Measurements from ENCODE around the gene PEX19. TPM values are rescaled to one million over a fixed set of nuclear protein-coding genes. Genes with fewer than 3 reads are reported as not detected.
A peak's percentile ranks its signal among the peaks of the same experiment; 100 is the strongest.

PEX19 gene
- total RNA-seq, 6 donors from 2014 or later, result 28.3 to 69.1 (median 40.6) TPM

DNA sequence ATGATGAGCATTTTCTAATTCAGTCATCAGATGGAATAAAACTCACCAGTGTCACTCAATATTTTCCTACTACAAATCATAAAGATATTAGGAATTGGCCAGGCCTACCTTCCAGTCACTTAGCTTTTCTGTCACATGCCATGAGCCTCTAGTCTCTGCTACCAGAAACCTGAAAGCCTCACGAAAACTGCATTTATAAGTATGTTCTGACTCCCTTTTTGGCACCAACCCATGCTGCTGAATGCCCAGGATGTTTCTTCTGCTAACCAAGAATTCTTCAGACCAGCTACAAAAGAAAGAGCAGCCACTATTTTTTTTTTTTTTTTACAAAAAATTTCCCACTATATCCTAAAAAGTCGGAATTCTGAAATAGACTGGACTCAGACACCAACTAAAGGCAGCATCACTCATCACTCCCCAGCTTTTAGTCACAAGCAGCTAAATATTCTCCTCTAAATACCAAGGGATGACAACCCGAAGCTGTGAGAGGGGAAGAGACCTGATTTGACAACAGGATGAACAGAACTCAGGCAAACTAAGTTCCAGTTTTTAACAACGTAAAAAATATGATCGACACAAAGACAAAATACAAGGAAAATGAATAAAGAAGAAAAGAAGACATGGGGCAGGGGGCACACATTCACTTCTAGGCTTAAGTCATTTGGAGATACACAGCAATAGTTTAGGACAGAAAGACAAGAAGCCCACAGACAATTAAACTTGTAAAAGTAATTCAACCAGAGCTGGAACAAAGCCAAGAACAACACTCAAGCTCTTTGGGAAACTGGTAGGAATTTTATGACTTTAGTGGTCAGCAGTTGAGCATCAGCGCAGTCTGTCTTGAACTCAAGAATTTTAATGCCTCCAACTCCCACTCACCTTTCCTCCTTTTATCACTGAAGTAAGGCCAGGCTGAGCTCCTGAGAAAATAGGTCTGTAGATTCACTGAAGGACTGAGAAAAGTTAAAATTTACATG, 24.2 kb downstream of the PEX19 start:
- no peaks in the 10 kb centered on the region for H3K9me3 ChIP-seq
- no peak for DNase-seq
- peak overlapping the region in 3 of 4 donors; percentile 58 to 96 (median 83) for H3K4me3 ChIP-seq
- 38 to 41% methylated on average over 6 of the region's 6 CpGs for WGBS, 2 donors
- H3K27ac ChIP-seq, result peak overlapping the region; percentile 90 to 100 (median 98)
- no peaks in the 10 kb centered on the region for H3K36me3 ChIP-seq
- no peak for ATAC-seq (ENCODE audit: low FRiP score in 2 of 2)
- no peaks in the 10 kb centered on the region for H3K27me3 ChIP-seq
- TF ChIP-seq EP300 (IDR thresholded peaks at IDR 0.05), result no peak
- TF ChIP-seq POLR2AphosphoS5 (IDR thresholded peaks at IDR 0.05), result no peak
- TF ChIP-seq POLR2A (IDR thresholded peaks at IDR 0.05), result no peak
- TF ChIP-seq, protein P1, sequence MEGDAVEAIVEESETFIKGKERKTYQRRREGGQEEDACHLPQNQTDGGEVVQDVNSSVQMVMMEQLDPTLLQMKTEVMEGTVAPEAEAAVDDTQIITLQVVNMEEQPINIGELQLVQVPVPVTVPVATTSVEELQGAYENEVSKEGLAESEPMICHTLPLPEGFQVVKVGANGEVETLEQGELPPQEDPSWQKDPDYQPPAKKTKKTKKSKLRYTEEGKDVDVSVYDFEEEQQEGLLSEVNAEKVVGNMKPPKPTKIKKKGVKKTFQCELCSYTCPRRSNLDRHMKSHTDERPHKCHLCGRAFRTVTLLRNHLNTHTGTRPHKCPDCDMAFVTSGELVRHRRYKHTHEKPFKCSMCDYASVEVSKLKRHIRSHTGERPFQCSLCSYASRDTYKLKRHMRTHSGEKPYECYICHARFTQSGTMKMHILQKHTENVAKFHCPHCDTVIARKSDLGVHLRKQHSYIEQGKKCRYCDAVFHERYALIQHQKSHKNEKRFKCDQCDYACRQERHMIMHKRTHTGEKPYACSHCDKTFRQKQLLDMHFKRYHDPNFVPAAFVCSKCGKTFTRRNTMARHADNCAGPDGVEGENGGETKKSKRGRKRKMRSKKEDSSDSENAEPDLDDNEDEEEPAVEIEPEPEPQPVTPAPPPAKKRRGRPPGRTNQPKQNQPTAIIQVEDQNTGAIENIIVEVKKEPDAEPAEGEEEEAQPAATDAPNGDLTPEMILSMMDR (IDR thresholded peaks at IDR 0.05), result no peak
- H3K4me1 ChIP-seq, result peaks cover 36 to 51% (median 44%) of the 10 kb centered on the region in 4 donors

DNA sequence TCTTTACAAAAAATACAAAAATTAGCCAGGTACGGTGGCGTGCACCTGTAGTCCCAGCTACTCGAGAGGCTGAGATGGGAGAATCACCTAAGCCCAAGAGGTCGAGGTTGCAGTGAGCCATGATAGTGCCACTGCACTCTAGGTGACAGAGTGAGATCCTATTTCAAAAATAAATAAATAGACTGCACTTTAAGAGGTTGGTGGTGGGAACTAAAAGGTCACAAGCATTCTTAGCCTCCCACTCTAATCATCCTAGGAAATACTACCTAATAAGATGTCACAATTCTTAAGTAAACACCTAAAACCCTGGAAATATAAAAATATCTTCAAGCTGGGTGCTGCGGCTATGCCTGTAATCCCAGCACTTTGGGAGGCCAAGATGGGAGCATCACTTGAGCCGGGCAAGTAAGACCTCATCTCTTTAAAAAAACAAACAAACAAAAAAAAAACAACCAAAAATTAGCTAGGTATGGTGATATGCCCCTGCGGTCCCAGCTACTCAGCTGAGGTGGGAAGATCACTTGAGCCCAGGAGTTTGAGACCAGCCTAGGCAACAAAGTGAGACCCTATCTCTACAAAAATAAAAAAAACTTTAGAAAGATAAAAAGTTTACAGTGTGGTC, 26.6 kb downstream of the PEX19 start:
- no peak overlapping the region for H3K27ac ChIP-seq
- DNase-seq (no peak), ATAC-seq (ENCODE audit: low FRiP score in 2 of 2) (no peak)
- 85 to 89% methylated on average over 7 of the region's 7 CpGs for WGBS, 2 donors
- H3K27me3 ChIP-seq, result no peaks in the 10 kb centered on the region
- peaks cover 0 to 5% (median 1%) of the 10 kb centered on the region in 4 donors for H3K36me3 ChIP-seq
- no peaks in the 10 kb centered on the region for H3K9me3 ChIP-seq
- peaks cover 36 to 54% (median 46%) of the 10 kb centered on the region in 4 donors for H3K4me1 ChIP-seq
- H3K4me3 ChIP-seq, result no peak overlapping the region
- TF ChIP-seq EP300 (IDR thresholded peaks at IDR 0.05) (no peak), POLR2AphosphoS5 (IDR thresholded peaks at IDR 0.05) (no peak), POLR2A (IDR thresholded peaks at IDR 0.05) (no peak)
- TF ChIP-seq, protein P1 (IDR thresholded peaks at IDR 0.05), result no peak

DNA sequence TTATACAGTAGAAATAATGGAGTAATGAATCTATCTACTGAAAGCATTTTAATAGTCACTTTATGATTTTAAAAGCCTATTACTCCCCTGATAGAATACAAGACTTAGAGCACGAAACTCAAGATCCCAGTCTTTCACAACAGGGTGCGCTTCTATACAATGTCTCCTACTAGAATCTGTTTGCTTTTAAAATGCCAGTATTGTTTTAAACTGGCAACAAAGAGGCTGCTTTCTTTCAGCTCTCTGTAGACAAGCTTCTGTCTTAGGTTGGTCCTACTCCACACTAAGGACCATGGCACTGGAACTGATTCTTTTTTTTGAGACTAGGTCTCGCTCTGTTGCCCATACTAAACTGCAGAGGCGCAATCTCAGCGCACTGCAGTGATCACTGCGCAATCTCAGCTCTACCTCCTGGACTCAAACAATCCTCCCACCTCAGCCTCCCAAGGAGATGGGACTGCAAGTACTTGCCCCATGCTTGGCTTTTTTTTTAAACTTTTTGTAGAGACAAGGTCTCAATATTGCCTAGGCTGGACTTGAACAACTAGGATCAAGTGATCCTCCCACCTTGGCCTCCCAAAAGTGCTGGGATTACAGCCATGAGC, 27.4 kb downstream of the PEX19 start:
- no peaks in the 10 kb centered on the region for H3K27me3 ChIP-seq
- ATAC-seq (ENCODE audit: low FRiP score in 2 of 2), result no peak
- no peak for DNase-seq
- no peaks in the 10 kb centered on the region for H3K9me3 ChIP-seq
- H3K27ac ChIP-seq, result no peak overlapping the region
- H3K4me1 ChIP-seq, result peaks cover 29 to 54% (median 42%) of the 10 kb centered on the region in 4 donors
- H3K4me3 ChIP-seq, result no peak overlapping the region
- TF ChIP-seq POLR2AphosphoS5 (IDR thresholded peaks at IDR 0.05), result no peak
- TF ChIP-seq POLR2A (IDR thresholded peaks at IDR 0.05), result no peak
- TF ChIP-seq EP300 (IDR thresholded peaks at IDR 0.05), result no peak
- TF ChIP-seq, protein P1 (IDR thresholded peaks at IDR 0.05), result no peak
- peaks cover 0 to 5% (median 1%) of the 10 kb centered on the region in 4 donors for H3K36me3 ChIP-seq
- WGBS, 2 donors, result 88 to 91% methylated on average over 6 of the region's 6 CpGs

DNA sequence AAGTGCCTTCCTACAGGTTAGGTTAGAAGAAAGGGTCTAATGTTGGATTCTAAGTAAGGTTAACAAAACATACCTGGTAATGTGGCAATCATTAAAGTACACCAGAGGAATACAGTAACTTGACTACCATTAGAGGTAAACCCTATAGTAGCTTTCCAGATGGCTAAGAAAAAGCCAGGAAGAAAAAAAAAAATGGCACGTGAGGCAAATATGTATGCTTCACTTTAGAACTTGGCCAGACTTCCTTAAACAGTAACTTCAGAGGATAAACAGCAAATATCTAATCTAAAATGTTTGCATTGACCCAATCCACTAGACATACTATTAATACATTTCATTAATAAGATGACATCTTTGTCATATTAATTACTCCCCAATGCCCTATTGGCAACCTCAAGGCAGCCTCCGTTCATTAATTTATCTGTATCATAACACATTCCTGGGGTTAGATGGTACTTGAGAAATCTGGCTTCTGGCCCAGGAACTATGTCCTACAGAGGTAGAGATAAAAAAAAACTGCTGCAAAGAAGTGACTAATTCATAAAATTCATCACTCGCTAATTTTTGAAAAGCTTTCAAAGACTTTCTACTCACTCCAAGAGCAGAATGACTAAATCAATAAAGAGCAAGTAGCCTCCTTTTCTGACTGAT, 28.4 kb downstream of the PEX19 start:
- no peaks in the 10 kb centered on the region for H3K9me3 ChIP-seq
- no peaks in the 10 kb centered on the region for H3K27me3 ChIP-seq
- TF ChIP-seq EP300 (IDR thresholded peaks at IDR 0.05), result no peak
- TF ChIP-seq POLR2A (IDR thresholded peaks at IDR 0.05), result no peak
- TF ChIP-seq POLR2AphosphoS5 (IDR thresholded peaks at IDR 0.05), result no peak
- TF ChIP-seq, protein P1 (IDR thresholded peaks at IDR 0.05), result no peak
- no peak overlapping the region for H3K4me3 ChIP-seq
- H3K36me3 ChIP-seq, result peaks cover 0 to 5% (median 1%) of the 10 kb centered on the region in 4 donors
- 36 to 45% methylated on average over 3 of the region's 3 CpGs for WGBS, 2 donors
- H3K27ac ChIP-seq, result peak overlapping the region in 1 of 4 donors; percentile 32
- no peak for ATAC-seq (ENCODE audit: low FRiP score in 2 of 2)
- DNase-seq, result peak in 1 of 2 donors; percentile 48
- H3K4me1 ChIP-seq, result peaks cover 36 to 59% (median 46%) of the 10 kb centered on the region in 4 donors
